Lung (tissue), 12 donors: ENCODE data around the gene MMEL1. TPM values are rescaled to one million over a fixed set of nuclear protein-coding genes. Genes with fewer than 3 reads are reported as not detected.

ENCODE experiments used
- ATAC-seq: fragments of 200-7000 bp; cut with Tn5 transposase; one replicate; pipeline ENCODE4 v1.9.1; 2020; ENCODE audit warnings: moderate number of reproducible peaks; ENCODE audit not compliant: insufficient read depth, low FRiP score
- DNase-seq, 3 donors: peaks; one replicate each; pipeline ENCODE4 v3.0.0-alpha.2; 2013 to 2017
- H3K27ac ChIP-seq, 2 donors: one replicate each; pipeline ENCODE4 v1.5.1; 2013; ENCODE audit warnings: mild to moderate bottlenecking in 2 of 2, moderate library complexity in 2 of 2, control low read depth in 1 of 2, inconsistent platforms in 1 of 2, low read depth in 1 of 2, low read length in 1 of 2
- H3K27me3 ChIP-seq, 3 donors: one replicate each; pipeline ENCODE4 v1.5.1; 2013; ENCODE audit warnings: low read length in 2 of 3; ENCODE audit not compliant: control insufficient read depth in 3 of 3, insufficient read depth in 3 of 3
- H3K36me3 ChIP-seq, 4 donors: one replicate each; pipeline ENCODE4 v1.5.1; 2013; ENCODE audit warnings: low read length in 4 of 4, mild to moderate bottlenecking in 1 of 4, moderate library complexity in 1 of 4; ENCODE audit not compliant: control insufficient read depth in 4 of 4, insufficient read depth in 4 of 4
- H3K4me1 ChIP-seq, 5 donors: one replicate each; pipeline ENCODE4 v1.5.1; 2013; ENCODE audit warnings: low read length in 5 of 5, mild to moderate bottlenecking in 2 of 5, moderate library complexity in 1 of 5; ENCODE audit not compliant: control insufficient read depth in 5 of 5, insufficient read depth in 5 of 5
- H3K4me3 ChIP-seq: one replicate; pipeline ENCODE4 v1.5.1; 2013; ENCODE audit warnings: mild to moderate bottlenecking, control low read depth, moderate library complexity
- H3K9ac ChIP-seq, 2 donors: one replicate each; pipeline ENCODE4 v1.5.1; 2013; ENCODE audit warnings: low read length in 2 of 2, control low read depth in 1 of 2; ENCODE audit not compliant: insufficient read depth in 1 of 2
- H3K9me3 ChIP-seq, 4 donors: one replicate each; pipeline ENCODE4 v1.5.1; 2013; ENCODE audit warnings: low read length in 3 of 4, mild to moderate bottlenecking in 1 of 4, moderate library complexity in 1 of 4; ENCODE audit not compliant: control insufficient read depth in 4 of 4, insufficient read depth in 3 of 4
- CTCF ChIP-seq: IDR thresholded peaks from 2 replicates; pipeline ENCODE4 v1.5.1; 2012; ENCODE audit warnings: mild to moderate bottlenecking; ENCODE audit errors: control extremely low read depth, extremely low read depth
- WGBS, 2 donors: extraction: QIAGEN DNeasy Blood & Tissue Kit; methylation state at CpG; one replicate each; pipeline ENCODE4 v1.1.7; 2013; 5-methylcytosine and 5-hydroxymethylcytosine counted together
- polyA plus RNA-seq, 2 donors: library from polyadenylated mRNA; stranded (reverse); fragments of 200-250 nt; gene quantifications; one replicate each; pipeline ENCODE4 v1.2.1, GENCODE V29; 2013
- total RNA-seq, 2 donors: library from RNA; depleted of rRNA in 1 of 2; stranded (reverse); fragments of >200 nt in 1 of 2; gene quantifications; one replicate each; pipeline ENCODE4 v1.2.1, GENCODE V29; 2014 to 2021
- donor health status: control.
- donor health status: control.
- donor health status: Bipolar disorder and iron deficiency.
- donor health status: healthy.
- donor health status: DM: yes; HTN: yes; CAD: no.

The MMEL1 gene
- total and polyA plus RNA-seq, 4 donors: 4.0 to 8.4 (median 6.0) TPM

DNA sequence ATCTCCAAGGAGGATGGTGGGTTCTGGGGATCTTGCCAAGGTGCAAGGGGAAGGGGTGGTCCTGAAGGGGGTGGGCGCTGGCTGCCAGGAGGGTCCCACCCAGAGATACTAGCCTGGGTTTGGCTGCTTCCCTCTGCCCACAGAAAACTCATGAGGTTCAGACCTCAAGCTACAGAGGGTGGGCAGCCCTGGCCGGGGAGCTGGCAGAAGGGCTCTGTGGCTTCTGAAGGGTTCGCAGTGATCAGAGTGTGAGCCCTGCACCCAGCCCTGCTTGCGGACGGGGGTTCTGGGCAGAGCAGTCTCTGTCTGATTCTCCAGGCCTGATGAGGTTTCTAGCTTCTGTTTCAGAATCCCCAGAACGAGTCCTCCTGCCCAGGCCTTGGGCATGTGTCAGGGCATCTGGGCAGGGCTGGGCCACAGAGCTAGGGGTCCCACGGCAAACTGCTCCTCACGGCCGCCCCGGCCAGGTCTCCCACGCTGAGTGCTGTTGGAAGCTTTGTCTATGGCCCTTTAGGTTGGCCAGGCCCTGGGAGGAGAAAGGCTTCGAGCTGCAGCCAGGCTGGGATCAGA is 635 bp upstream of the MMEL1 start:
- peaks cover 0 to 20% (median 2%) of the 10 kb centered on the region in 4 donors for H3K9me3 ChIP-seq
- H3K27me3 ChIP-seq: peaks cover 3 to 27% (median 16%) of the 10 kb centered on the region in 3 donors
- no peaks in the 10 kb centered on the region for H3K36me3 ChIP-seq
- WGBS, 2 donors: 81 to 86% methylated on average over 12 of the region's 12 CpGs
- H3K4me1 ChIP-seq: peaks cover 0 to 13% (median 3%) of the 10 kb centered on the region in 5 donors
- no peak for ATAC-seq
- no peak overlapping the region for H3K27ac ChIP-seq
- H3K4me3 ChIP-seq: no peak overlapping the region
- DNase-seq: no peak
- TF ChIP-seq CTCF: no peak
- H3K9ac ChIP-seq: peak overlapping the region in 1 of 2 donors; percentile 11

DNA sequence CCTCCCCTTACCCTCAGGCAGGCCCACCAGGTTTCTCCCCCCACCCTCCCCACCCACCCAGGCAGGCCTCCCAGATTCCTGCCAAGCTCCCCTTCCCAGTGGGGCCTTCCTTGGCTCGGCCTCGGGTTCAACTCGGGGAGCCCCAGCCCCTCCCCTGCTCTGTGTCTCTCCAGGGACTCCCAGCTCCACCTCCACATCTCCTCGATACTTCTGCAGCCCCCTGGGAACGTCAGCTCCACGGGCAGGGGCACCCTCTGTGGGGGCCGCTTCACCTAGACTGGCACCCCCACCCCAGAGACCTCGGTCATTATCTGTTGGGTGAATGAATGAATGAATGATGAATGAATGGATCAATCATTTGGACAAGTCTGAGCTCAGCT is 775 bp downstream of the MMEL1 start:
- peaks cover 3 to 40% (median 29%) of the 10 kb centered on the region in 3 donors for H3K27me3 ChIP-seq
- no peak for DNase-seq

DNA sequence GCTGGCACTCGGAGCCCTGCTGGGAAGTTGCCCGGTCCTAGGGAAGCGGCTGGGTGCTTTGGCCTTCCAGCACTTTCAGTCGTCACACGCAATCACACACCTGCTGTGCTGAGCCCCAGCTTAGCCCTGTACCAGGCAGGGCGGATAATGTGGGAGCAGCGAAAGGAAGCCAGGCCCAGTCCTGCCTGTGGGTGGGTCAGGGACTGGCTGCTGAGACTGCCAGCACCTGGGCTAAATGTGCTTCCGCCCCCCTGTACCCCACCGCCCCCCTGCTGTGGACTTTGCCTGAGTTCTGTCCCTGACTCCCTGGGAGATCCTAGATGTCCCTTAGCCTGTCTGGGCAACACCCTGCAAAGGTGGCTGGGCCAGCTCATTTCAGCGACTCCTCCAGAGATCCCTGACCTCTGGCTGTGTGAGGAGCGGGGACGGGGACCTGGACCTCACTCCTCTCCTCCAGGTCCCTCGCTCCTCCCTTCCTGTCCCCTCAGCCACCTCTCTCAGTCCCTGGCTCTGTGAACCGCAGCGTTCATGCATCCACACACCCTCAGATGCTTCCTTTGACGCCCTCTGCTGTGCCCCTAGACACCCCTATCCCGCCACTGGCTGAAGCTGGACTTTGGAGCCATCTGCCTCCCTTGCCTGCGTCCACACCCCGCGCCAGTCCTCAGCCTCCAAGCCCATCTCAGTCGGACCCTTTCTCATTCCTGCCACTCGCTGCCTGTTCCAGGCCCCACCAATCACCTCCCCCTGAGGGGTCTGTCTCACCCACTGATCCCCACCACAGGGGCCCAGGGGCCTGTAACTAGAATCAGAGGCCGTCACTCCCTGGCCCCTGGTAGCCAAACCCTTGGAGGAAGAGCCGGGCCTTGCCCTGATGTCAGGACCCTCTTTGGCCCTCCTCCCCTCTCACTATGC is 1.4 kb downstream of the MMEL1 start:
- Histone ChIP-seq H3K4me3 (no peak overlapping the region), H3K36me3 (no peaks in the 10 kb centered on the region), H3K9ac (no peak overlapping the region), H3K27me3 (peaks cover 3 to 45% (median 34%) of the 10 kb centered on the region in 3 donors), H3K27ac (no peak overlapping the region), H3K9me3 (peaks cover 0 to 15% (median under 1%) of the 10 kb centered on the region in 4 donors), H3K4me1 (peaks cover 0 to 13% (median 4%) of the 10 kb centered on the region in 5 donors)
- TF ChIP-seq CTCF: no peak
- 73 to 77% methylated on average over 24 of the region's 24 CpGs for WGBS, 2 donors
- DNase-seq (no peak), ATAC-seq (no peak)

More for the DNA sequence above, 775 bp downstream of the MMEL1 start:
- peaks cover 0 to 20% (median 2%) of the 10 kb centered on the region in 4 donors for H3K9me3 ChIP-seq
- H3K4me3 ChIP-seq: no peak overlapping the region
- no peak overlapping the region for H3K9ac ChIP-seq
- 58 to 86% methylated on average over 8 of the region's 8 CpGs for WGBS, 2 donors
- TF ChIP-seq CTCF: no peak
- no peak overlapping the region for H3K27ac ChIP-seq
- ATAC-seq: no peak
- peaks cover 0 to 13% (median 4%) of the 10 kb centered on the region in 5 donors for H3K4me1 ChIP-seq
- no peaks in the 10 kb centered on the region for H3K36me3 ChIP-seq
